HG02973 (cell line): ENCODE measurements around the gene CCDC88B.

Experiments
- ATAC-seq: cut with Tn5 transposase; IDR thresholded peaks from one replicate; pipeline ENCODE4 v1.9.1; 2021; ENCODE audit warnings: moderate library complexity; ENCODE audit not compliant: unreplicated experiment

CCDC88B gene

GRCh38 chr11:64341851-64342791 is 2.1 kb downstream of the CCDC88B start:
- ATAC-seq = peak; percentile 36

GRCh38 chr11:64342869-64343745 is 3.1 kb downstream of the CCDC88B start:
- no peak for ATAC-seq

GRCh38 chr11:64343767-64344559 is 4.0 kb downstream of the CCDC88B start:
- ATAC-seq = no peak

GRCh38 chr11:64344787-64345186 is 4.8 kb downstream of the CCDC88B start:
- ATAC-seq = no peak

GRCh38 chr11:64347193-64347867 is 7.3 kb downstream of the CCDC88B start:
- ATAC-seq = no peak

- no peak for ATAC-seq
Measured at GRCh38 chr11:64348383-64349024, 8.5 kb downstream of the CCDC88B start.

GRCh38 chr11:64349025-64349387 is 9.0 kb downstream of the CCDC88B start:
- no peak for ATAC-seq

GRCh38 chr11:64349404-64349803 is 9.4 kb downstream of the CCDC88B start:
- ATAC-seq = no peak

GRCh38 chr11:64351136-64351631 is 11.2 kb downstream of the CCDC88B start:
- ATAC-seq = no peak

- no peak for ATAC-seq
Measured at GRCh38 chr11:64352099-64352994, 12.3 kb downstream of the CCDC88B start.

GRCh38 chr11:64352995-64353714 is 13.2 kb downstream of the CCDC88B start:
- ATAC-seq = no peak

GRCh38 chr11:64353715-64354506 is 13.9 kb downstream of the CCDC88B start:
- no peak for ATAC-seq

GRCh38 chr11:64355078-64355940 is 15.3 kb downstream of the CCDC88B start:
- no peak for ATAC-seq

- no peak for ATAC-seq
Measured at GRCh38 chr11:64356498-64357411, 16.8 kb downstream of the CCDC88B start.

- no peak for ATAC-seq
Measured at GRCh38 chr11:64357446-64357845, 17.4 kb downstream of the CCDC88B start.
